Measurements from ENCODE around the gene ANKRD40.

DNA sequence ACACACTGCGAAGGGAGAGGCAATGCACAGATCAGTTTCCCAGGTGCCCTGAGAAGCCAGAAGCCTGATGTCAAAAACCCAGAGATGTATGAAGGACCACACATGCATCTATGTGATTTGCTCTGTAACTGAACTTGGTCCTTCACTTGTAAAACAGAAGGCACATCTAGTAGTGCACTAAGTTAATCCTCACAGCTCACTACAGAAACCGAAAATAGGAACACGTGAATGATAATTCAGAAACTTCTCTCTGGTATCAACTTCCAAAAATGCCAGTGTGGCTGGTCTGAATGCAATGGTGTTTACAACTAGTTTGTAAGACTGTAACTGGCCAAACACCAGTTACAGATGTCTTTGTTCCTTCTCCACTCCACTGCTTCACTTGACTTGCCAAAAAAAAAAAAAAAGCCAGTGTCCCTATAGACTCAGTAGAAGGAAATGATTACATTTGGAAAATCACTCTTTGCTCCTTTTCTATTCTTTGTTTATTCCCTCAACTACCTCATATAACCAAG lies 11.3 kb downstream of the ANKRD40 start:
- TF ChIP-seq, protein P1, sequence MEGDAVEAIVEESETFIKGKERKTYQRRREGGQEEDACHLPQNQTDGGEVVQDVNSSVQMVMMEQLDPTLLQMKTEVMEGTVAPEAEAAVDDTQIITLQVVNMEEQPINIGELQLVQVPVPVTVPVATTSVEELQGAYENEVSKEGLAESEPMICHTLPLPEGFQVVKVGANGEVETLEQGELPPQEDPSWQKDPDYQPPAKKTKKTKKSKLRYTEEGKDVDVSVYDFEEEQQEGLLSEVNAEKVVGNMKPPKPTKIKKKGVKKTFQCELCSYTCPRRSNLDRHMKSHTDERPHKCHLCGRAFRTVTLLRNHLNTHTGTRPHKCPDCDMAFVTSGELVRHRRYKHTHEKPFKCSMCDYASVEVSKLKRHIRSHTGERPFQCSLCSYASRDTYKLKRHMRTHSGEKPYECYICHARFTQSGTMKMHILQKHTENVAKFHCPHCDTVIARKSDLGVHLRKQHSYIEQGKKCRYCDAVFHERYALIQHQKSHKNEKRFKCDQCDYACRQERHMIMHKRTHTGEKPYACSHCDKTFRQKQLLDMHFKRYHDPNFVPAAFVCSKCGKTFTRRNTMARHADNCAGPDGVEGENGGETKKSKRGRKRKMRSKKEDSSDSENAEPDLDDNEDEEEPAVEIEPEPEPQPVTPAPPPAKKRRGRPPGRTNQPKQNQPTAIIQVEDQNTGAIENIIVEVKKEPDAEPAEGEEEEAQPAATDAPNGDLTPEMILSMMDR (IDR thresholded peaks at IDR 0.05; ENCODE audit: low read length), result no peak
- no peak for TF ChIP-seq EZH2 (IDR thresholded peaks at IDR 0.05; ENCODE audit: borderline replicate concordance, low read length)

Measured in OCI-LY1 (cell line).